Activated CD8-positive, alpha-beta memory T cell treated with anti-CD3 and anti-CD28 coated beads for 24 hours (primary cell): ENCODE measurements around the gene PIMREG.
"Not testable (repeated sequence)": the region's sequence is repeated elsewhere in the genome, so short reads cannot be mapped to it uniquely, and the experiment has no call there.

Experiments used
- DNase-seq: peaks from one replicate; pipeline ENCODE4 v3.0.0-alpha.2; 2020

PIMREG gene

DNA sequence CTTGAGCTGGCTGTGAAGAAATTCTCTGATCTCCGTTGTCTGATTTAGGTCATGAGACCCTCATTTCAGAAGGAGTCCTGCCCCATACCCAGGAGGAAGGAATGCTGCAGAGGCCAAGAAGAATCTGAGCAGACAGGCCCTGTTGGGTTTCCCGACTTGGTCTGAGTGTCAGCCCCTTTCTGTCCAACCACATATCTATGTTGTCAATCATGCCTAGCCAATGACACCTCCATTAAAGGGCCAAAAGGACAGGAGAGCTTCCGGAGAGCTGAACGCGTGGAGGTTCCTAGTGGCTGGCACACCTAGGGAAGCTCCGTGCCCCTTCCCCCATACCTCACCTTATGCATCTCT lies 37.8 kb downstream of the PIMREG start:
- DNase-seq: no peak

DNA sequence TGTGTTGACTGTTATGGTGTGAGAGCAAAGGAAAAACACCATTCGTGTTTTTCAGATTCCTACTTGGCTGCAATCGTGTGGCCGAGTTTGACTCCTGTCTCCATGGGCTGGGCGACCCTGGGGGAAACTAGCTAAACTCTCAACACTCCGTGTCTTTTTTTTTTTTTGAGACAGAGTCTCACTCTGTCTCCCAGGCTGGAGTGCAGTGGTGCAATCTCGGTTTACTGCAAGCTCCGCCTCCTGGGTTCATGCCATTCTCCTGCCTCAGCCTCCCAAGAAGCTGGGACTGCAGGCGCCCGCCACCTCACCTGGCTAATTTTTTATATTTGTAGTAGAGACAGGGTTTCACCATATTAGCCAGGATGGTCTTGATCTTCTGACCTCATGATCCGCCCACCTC lies 38.5 kb downstream of the PIMREG start:
- DNase-seq: not testable (repeated sequence)

DNA sequence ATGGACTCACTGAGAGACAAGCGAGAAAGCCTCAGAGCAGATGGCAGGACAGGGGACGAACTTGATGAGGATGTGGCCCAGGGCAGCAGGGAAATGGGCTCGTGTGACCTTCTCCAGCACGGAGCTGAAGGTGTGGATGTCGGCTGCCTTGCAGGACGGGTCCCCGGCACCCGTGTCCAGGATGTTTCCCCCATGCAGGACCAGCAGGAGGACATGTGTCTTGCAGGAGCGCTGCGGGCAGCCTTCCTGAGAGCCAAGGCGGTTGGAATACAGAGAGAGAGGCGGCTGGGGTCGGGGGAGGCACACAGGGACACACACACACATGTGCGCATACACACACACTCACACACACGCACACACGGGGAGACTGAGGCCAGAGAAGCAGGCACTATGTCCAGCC lies 39.3 kb downstream of the PIMREG start:
- DNase-seq: no peak

DNA sequence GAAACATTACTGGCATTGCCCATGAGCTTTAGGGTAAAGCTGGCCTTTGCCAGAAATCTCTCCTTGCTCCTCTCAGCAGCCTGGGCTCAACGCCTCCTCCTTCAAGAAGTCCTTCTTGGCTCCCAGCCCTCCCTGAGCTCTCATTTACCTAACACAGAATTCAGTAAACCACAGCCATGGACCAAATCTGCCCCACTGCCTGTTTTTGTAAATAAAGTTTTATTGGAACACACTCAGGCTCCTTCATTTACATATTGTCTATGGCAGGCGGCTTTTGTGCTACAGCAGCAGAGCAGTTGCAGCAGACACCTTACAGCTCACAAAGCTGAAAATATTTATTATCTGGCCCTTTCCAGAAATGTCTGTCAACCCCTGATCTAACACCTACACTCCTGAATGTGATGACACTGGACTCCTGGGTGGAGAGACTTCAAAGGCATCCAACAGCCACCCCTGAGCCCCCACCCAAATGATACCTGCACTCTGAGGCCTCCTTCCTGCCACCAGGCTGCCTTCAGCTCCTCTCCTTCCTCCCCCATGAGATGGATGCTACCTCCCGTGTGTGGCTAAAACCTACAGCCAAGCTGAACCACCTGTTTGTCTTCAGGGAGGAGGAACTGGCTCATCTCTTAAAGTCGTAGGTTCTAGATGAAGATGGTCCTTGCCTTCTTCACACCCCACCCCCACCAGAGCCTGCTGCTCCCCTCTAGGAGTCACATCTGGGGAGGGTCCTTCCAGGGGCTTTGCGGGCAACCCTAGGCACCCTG lies 41.6 kb downstream of the PIMREG start:
- no peak for DNase-seq

DNA sequence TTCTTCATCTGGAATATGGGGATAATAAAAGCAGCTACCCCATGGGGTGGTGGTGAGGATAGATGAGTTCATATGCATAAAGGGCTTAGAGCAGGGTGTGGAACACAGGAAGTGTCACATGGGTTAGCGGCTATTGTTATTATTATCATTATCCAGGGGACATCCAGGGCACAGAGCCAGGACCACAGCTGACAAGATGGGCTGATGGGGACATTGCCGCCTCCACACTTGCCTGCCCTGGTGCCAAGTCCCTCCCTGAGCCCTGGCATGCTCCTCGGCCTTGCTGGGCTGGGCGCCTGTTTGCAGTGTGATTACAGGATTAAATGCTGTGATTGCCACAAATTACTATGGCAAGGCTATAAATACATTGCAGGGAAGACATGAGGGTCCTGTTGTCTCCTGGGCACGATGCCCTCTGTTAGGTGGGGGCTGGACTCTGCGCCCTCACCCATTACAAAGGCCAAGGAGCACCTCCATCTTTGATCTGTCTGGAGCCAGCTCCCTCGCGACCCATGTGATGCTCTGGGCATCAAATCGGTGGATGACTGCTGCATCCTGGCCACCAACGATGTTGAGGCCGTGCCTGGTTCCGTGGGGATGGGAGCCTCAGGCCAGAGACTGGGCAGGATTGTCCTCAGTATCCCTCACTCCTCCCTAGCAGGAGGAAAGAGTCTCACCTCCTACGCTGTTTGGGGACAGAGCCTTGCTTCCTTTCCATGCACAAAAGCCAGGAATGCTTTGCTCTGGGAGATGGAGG lies 43.2 kb downstream of the PIMREG start:
- no peak for DNase-seq

DNA sequence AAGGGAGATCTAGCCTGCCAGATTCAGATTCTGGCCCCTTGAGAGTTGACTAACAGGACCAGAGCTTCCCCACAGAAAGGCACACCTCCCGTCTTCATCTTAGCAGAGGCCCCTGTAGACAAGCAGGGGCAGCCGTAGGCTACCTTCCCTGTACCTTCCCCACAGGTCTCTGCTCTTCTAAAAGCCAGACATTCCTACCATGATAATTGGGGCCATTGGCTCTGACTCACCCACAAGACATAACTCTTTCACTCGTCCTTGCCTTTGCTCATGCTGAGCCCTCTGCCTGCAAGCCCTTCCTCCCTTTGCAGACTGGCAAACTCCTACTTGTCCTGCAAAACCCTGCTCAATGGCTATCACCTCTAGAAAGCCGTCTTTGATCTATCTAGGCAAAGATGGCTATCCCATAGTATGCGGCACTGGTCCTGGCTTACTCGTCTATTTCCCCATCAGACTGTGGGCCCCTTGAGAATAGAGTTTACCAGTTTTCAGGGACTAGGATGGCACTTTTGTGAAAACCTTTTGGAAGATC lies 43.8 kb downstream of the PIMREG start:
- DNase-seq: no peak

DNA sequence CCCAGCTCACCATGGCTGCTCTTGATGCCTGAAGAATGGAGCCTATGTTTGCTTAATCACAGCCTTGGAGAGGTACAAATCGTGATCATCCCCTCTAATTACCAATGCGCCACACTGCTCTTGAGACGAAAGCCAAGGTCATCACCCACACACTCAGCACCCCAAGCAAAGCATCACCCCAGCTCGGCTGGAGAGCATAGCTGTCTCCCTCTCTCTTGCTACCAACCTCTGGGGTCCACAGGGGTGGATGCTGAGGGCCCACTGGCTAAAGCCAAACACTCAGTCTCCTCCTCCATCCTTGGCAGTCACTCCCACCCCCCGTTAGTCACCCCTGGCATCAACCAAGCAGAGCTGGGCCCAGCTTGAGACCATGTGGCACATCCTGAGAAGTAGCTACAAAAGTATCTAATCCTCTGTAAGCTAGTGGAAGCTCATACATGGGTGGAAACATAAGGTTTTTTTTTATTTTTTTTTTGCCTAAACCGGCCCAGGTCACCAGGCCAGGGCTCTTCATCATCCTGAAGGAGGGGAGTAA lies 44.8 kb downstream of the PIMREG start:
- DNase-seq: no peak

DNA sequence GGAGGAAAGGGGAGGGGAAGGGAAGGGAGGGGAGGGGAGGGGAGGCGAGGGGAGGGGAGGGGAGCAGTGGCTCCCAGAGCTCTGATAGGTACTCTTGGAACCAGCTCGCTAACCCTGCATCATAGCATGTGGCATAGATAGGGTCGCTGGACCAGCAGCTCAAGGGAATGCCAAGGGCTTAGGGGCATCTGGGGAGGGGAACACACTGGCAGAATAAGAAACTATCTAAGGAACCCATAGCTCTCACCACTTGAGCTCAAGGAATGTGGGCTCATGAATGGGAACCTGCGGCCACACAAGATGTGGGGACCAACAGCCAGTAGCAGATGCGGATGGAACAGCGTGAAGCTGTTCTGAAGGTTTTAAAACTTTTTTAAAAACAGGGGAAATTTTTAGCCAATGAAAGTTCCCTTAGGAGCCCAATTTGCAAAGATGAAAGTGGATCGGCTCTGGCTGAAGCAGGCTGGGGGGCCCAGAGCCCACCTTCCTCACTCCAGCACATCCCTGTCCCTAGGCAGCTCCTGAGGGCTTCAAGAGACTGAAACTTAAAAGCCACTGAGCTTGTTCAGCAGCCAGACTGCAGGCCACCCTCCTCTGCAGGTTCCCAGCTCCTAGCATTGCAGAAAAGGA lies 46.9 kb downstream of the PIMREG start:
- no peak for DNase-seq

DNA sequence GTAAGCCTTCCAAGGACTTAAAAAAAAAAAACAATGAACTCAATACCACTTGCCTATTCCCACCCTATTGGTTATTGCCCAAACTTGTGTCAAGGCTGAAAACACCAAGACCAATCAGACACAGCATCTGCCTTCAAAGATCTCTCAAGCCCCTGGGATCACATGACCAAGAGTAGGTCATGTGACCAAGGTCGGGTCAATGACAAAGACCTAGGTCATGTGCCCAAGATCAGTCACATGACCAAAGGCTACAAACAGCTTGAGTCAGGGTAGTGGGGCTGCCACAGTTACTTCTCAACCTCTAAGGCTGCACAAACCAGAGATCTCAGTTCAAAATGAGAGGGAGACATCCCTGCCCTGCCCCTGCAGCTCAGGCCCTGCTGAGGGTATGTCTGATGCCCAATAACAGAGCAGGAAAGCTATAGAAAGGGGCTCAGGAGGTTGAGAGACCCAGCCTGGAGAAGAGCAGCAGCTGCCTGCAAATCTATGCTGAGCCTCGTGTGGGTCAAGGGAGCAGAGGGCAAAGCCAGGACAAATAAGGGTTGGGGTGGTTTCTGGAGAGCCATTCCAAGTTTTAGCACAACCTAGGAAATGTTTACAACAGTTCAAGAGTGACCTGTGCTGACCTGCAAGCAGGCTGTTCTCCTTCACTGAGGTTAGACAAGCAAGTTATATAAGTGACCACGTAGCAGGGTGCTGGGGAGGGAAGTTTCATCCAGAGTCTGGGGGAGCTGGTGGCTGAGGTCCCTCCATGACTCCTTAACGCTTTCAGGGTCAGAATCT lies 48.8 kb downstream of the PIMREG start:
- no peak for DNase-seq

DNA sequence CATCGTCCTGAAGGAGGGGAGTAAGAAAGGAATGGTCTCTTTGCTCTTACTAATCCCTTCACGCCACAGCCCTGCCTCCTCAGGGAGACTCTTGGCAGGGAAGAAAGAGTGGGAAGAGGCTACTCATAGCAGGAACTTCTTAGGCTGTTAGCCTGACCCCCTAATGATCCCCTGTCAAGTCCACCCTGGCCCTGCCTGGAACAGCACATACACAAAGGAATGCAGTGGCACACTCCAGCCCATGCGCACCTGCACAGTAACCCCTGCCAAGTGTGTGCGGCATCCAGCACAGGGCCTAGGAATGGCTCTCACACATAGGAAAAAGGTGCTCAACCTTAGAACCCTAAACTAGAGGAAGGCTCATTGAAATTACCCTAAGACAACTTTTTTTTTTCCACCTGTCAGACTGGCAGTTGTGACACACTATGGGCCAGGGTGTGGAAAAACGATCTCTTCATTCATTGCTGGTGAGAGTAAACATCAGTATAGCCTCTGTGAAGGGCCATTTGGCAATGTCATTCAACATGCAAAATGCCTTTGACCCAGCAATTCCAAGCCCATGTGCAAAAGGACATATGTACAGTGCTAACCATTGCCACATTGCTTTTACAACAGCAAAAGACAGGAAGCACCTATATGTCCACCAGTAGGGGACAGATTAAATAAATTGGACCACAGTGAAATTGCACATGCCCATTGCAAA lies 50.1 kb downstream of the PIMREG start:
- DNase-seq: no peak

DNA sequence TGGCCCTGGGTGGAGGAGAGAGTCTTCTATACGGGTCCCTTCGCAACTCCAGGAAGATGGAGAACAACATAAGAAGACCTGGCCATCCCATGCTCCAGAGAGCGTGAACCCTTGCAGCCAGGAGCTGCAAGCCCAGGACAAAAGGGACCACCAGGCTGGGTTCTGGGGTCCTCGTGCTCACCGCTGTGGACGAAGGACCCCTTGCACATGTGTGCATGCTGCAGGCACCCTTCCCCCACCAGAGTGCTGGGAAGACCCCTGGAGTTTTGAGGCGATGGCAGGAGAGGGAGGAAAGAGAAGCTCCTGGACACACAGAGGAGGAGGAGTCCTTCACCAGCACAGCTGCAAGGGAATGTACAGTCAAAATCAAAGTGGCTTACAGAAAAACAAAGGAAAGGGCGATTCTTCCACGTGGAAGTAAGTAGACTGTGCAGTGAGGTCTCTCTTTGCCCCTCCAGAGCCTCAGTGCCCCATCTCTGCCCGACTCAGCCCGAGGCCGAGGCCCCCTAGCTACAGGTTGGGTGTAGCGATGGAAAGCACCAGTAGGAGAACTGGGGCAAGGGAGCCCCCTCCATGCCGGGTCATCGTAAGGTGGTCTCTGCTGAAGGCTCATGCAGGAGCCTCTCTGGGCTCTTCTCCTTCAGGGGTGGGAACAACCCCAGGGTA lies 51.3 kb downstream of the PIMREG start:
- no peak for DNase-seq

DNA sequence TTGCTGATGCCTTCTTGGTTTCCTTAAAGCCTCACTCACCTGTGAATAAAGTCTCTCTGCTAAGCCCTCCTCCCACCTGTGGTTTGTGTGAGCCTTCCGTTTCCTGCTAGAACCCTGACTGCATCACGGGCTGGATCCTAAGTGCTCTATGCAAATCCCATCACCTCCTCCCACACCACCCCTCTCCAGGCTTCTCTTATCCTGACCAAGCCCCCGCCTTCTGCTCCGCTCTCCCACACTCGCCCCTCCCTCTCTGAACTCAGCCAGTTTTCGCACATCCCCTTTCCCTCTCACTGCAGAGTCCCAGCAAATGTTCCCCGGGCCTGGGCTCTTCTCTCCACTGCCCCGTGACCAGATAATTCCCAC lies 51.8 kb downstream of the PIMREG start:
- no peak for DNase-seq

DNA sequence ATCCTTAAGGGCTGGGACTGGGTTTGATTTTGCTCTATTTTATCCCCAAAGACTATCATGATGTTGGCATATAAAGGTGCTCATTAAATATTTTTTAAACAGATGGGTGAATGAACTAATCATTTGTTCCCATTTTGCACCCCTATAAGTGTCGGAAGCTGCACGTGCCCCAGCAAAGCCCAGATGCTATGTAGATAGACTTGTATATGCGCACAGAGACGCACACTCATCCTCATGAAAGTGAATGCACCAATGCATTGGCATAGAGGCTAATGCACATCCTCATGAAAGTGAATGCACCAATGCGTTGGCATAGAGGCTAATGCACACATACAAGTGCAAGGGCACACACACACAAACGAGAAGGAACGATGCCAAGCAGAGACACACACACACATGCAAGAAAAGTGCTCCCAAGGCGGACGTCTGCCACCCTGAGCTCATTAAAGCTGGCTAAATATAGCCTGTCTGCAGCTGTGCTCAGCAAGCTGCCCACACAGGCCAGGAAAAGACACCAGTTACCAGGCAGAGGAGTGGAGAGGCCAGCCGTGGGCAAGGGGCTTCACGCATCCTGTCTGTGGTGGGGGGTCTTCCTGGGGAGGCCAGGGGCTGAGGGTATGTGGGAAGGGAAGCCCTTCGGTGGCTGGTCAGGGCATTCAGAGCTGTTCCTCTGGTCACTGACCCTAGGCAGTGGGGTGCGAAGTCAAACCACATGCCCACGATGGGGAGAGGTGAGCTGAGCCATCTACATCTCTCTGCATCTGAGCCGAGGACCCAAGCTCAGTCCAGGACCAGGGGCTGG lies 52.6 kb downstream of the PIMREG start:
- no peak for DNase-seq

DNA sequence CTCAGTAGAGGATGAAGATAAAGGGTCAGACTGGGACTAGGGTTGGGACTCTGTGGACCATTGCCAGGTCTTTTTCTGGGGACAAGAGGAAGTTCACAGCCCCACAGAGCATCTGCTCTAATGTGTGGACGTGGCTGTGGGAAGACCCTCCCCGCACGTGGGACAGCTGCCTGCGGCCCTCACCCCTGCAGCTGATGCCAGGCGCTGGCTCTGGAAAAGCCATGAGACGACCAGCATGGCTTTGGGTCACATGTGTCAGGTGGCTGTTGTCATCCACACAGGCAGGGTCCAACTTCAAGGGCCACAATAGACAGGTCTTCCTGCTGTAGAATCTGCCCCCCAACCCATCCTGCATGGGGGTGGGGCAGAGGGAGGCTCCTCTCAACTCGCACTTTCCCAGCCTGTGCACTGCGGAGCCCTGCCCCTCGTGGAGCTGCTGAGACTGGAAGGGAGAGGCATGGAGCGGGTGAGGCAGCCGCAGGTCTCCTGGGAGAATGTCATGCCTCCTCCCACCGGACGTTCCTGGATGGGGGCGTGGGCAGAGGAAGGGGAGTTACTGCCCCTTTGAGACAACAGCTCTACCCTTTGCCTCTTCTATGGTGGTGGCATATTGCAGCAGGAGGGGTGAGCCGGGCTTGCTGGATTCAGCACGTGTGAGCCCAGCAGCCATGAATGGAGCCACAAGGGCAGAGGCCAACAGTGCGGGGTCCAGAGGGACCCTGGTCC lies 53.4 kb downstream of the PIMREG start:
- DNase-seq: no peak

DNA sequence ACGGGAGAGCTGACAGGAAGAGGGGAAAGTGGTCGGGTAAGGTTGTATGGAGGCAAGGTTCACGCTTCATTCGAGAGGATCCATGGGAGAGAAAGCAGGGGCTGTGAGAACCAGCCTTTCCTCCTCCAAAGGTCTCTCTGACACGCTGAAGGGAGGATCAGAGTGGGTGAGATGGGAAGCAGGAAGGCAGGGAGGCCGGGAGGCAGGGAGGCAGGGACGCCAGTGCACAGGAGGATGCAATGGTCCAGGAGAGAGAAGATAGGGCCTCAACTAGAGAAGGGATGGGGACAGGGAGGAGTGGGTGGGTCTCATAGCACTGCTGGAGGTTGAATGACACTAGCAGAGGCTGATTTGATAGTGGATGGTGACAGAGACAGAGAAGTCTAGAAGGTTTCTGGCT lies 54.1 kb downstream of the PIMREG start:
- no peak for DNase-seq

DNA sequence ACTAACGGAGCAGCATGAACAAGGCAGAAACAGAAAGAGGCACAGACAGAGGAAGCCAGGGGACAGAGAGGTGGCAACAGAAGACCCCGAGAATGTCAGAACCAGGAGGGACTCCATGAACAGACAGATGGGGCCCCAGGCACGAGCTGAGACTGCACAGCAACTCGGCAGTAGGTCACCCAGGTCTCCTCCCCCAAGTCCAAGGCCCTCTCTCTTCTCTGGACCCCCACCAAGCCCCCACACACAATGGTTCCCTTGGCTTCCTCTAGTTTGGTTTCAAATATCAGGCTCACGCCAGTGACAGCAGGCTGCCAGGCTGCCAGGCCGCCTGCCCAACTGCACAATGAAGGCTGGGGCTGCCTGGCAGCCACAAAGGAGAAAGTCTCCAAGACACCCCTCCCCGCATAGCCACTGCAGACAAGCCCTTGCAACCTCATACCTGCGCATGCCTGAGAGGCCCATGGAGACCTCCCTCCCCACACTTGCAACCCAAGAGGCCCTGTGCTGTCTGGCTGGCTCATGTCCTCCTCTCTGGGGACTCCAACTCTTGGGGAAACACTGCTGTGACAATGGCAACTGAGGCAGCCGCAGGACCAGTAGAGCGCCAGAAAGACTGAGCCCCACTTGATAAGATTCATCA lies 54.8 kb downstream of the PIMREG start:
- no peak for DNase-seq
